OCI-LY7 (cell line): ENCODE measurements around the gene WDR90. TPM values are rescaled to one million over a fixed set of nuclear protein-coding genes. Genes with fewer than 3 reads are reported as not detected.

Experiments
- BruUV-seq: library from RNA; stranded (reverse); fragments of 400-500 nt; replicated peaks from 2 replicates; lab custom pipeline; 2021; lab: Mats Ljungman, UMichigan
- CTCF ChIA-PET: fragments of 300-600 bp; sonication (Branson Sonifier 250); formaldehyde crosslinking; loops from one replicate; lab custom pipeline; 2022; ENCODE audit warnings: antibody characterized with exemption; ENCODE audit not compliant: unreplicated experiment; lab: Charles Lee
- POLR2A ChIA-PET: fragments of 300-600 bp; sonication (Branson Sonifier 250); formaldehyde crosslinking; loops from one replicate; lab custom pipeline; 2022; ENCODE audit warnings: antibody characterized with exemption; lab: Charles Lee
- DNase-seq: peaks from one replicate; pipeline ENCODE4 v3.0.0-alpha.2; 2015; ENCODE audit warnings: low spot score
- H2AFZ ChIP-seq: fragments of 200-600 bp; sonication (generic), shearing (Covaris generic); 2 replicates; pipeline ENCODE4 v1.6.1; 2014; ENCODE audit warnings: mild to moderate bottlenecking, antibody characterized with exemption, low read length, moderate library complexity
- H3K27ac ChIP-seq: fragments of 200-600 bp; sonication (generic); 2 replicates; pipeline ENCODE4 v1.5.1; 2014; ENCODE audit warnings: mixed run types, low read depth, mild to moderate bottlenecking, moderate library complexity, low read length, inconsistent platforms; ENCODE audit not compliant: poor library complexity, severe bottlenecking
- H3K36me3 ChIP-seq: fragments of 200-600 bp; sonication (generic); 2 replicates; pipeline ENCODE4 v1.6.1; 2014; ENCODE audit warnings: mild to moderate bottlenecking, antibody characterized with exemption, low read length, moderate library complexity, mixed read lengths; ENCODE audit not compliant: insufficient read depth
- H3K4me1 ChIP-seq: fragments of 200-600 bp; sonication (generic); 2 replicates; pipeline ENCODE4 v1.5.1; 2014; ENCODE audit warnings: mild to moderate bottlenecking, low read length; ENCODE audit not compliant: insufficient read depth, poor library complexity, severe bottlenecking
- H3K4me2 ChIP-seq: fragments of 200-600 bp; sonication (generic); 2 replicates; pipeline ENCODE4 v1.6.1; 2014; ENCODE audit warnings: mild to moderate bottlenecking, low read length
- H3K4me3 ChIP-seq: fragments of 200-600 bp; sonication (generic); 2 replicates; pipeline ENCODE4 v1.5.1; 2014; ENCODE audit warnings: mild to moderate bottlenecking, low read depth, low read length; ENCODE audit not compliant: poor library complexity, severe bottlenecking
- H3K79me2 ChIP-seq: fragments of 200-600 bp; sonication (generic); 2 replicates; pipeline ENCODE4 v1.6.1; 2016; ENCODE audit warnings: low read depth, mild to moderate bottlenecking, low read length, moderate library complexity, mixed read lengths; ENCODE audit not compliant: insufficient read depth
- H3K9me2 ChIP-seq: fragments of 200-600 bp; sonication (generic); 2 replicates; pipeline ENCODE4 v1.6.1; 2016; ENCODE audit warnings: mild to moderate bottlenecking, low read length, mixed read lengths; ENCODE audit not compliant: insufficient read depth
- H3K9me3 ChIP-seq: fragments of 200-600 bp; sonication (generic); 2 replicates; pipeline ENCODE4 v1.6.1; 2014; ENCODE audit warnings: mild to moderate bottlenecking, mixed run types, low read length, mixed read lengths
- H4K20me1 ChIP-seq: fragments of 200-600 bp; sonication (generic); 2 replicates; pipeline ENCODE4 v1.6.1; 2014; ENCODE audit warnings: mild to moderate bottlenecking, antibody characterized with exemption, low read length, moderate library complexity, mixed read lengths; ENCODE audit not compliant: insufficient read depth
- CTCF ChIP-seq: fragments of 200-600 bp; sonication (generic); conservative IDR thresholded peaks from 2 replicates; pipeline ENCODE4 v1.5.1; 2014; ENCODE audit warnings: mild to moderate bottlenecking, antibody characterized with exemption, low read length, moderate library complexity, mixed read lengths
- EZH2phosphoT487 ChIP-seq: fragments of 200-600 bp; sonication (generic); IDR thresholded peaks from 2 replicates; pipeline ENCODE4 v1.6.1; 2018; ENCODE audit warnings: low read depth, borderline replicate concordance, mild to moderate bottlenecking, mixed run types, antibody characterized with exemption, low read length, moderate library complexity, mixed read lengths
- intact Hi-C: fragments of 100-400 bp; cut with micrococcal nuclease; formaldehyde crosslinking; loops from one replicate; pipeline ENCODE4 v1.10.0; 2022; ENCODE audit not compliant: unreplicated experiment
- total RNA-seq, 2 experiments: library from RNA; depleted of rRNA in 1 of 2; stranded (reverse); fragments of >200 nt in 1 of 2; shearing (Covaris generic) in 1 of 2; gene quantifications; 2 replicates each; pipeline ENCODE4 v1.2.3, GENCODE V29; 2014 to 2022

Gene WDR90
- total RNA-seq, 2 experiments from 2014 or later, result 110 to 153 TPM

GRCh38 chr16:693364-693763 lies 44.2 kb downstream of the WDR90 start:
- ChIA-PET POLR2A (no interaction called here), CTCF (no interaction called here)
- Histone ChIP-seq H2AFZ (no peak overlapping the region), H3K4me1 (peaks cover 27% of the 10 kb centered on the region), H3K36me3 (no peaks in the 10 kb centered on the region), H3K4me2 (no peak overlapping the region), H3K4me3 (no peak overlapping the region), H4K20me1 (no peaks in the 10 kb centered on the region), H3K9me3 (no peaks in the 10 kb centered on the region), H3K9me2 (no peaks in the 10 kb centered on the region), H3K27ac (no peak overlapping the region), H3K79me2 (0 out of 2 replicates have a peak, but pooled peaks cover 8% of the 10 kb centered on the region)
- no peak for DNase-seq
- BruUV-seq, result no TSS peak
- TF ChIP-seq EZH2phosphoT487, result no peak; the same call in 1 of the 2 replicates
- TF ChIP-seq CTCF, result no peak
- intact Hi-C loops, result no loop called here

GRCh38 chr16:693766-694165 lies 44.6 kb downstream of the WDR90 start:
- peaks cover 25% of the 10 kb centered on the region for H3K4me1 ChIP-seq
- 0 out of 2 replicates have a peak, but pooled peaks cover 8% of the 10 kb centered on the region for H3K79me2 ChIP-seq
- no peaks in the 10 kb centered on the region for H4K20me1 ChIP-seq
- peak overlapping the region; percentile 60; the same call in 1 of the 2 replicates for H3K4me2 ChIP-seq
- ChIA-PET CTCF (no interaction called here), POLR2A (no interaction called here)
- no peaks in the 10 kb centered on the region for H3K9me3 ChIP-seq
- no peaks in the 10 kb centered on the region for H3K36me3 ChIP-seq
- DNase-seq, result no peak
- H3K9me2 ChIP-seq, result no peaks in the 10 kb centered on the region
- intact Hi-C loops, result no loop called here
- peak overlapping the region; percentile 40 for H3K4me3 ChIP-seq
- no peak overlapping the region for H2AFZ ChIP-seq
- no TSS peak for BruUV-seq
- TF ChIP-seq CTCF (no peak), EZH2phosphoT487 (no peak)
- no peak overlapping the region for H3K27ac ChIP-seq

GRCh38 chr16:694187-694862 lies 45.2 kb downstream of the WDR90 start:
- no peaks in the 10 kb centered on the region for H3K36me3 ChIP-seq
- TF ChIP-seq EZH2phosphoT487 (peak; percentile 100), CTCF (no peak)
- peaks cover 20% of the 10 kb centered on the region for H3K4me1 ChIP-seq
- H2AFZ ChIP-seq, result no peak overlapping the region
- H3K4me2 ChIP-seq, result peak overlapping the region; percentile 60
- ChIA-PET CTCF (no interaction called here), POLR2A (no interaction called here)
- H3K4me3 ChIP-seq, result peak overlapping the region; percentile 40
- no peak for DNase-seq
- BruUV-seq, result no TSS peak
- no peaks in the 10 kb centered on the region for H3K9me2 ChIP-seq
- intact Hi-C loops, result no loop called here
- no peak overlapping the region for H3K27ac ChIP-seq
- H4K20me1 ChIP-seq, result no peaks in the 10 kb centered on the region
- H3K79me2 ChIP-seq, result 0 out of 2 replicates have a peak, but pooled peaks cover 6% of the 10 kb centered on the region
- H3K9me3 ChIP-seq, result no peaks in the 10 kb centered on the region
